HG02884 (cell line): ENCODE data around the gene MLPH.
"Not testable (repeated sequence)": the region's sequence is repeated elsewhere in the genome, so short reads cannot be mapped to it uniquely, and the experiment has no call there.

Source experiments
- ATAC-seq: cut with Tn5 transposase; IDR thresholded peaks from one replicate; pipeline ENCODE4 v1.9.1; 2021; ENCODE audit warnings: mild to moderate bottlenecking, moderate library complexity; ENCODE audit not compliant: unreplicated experiment

The MLPH gene

DNA sequence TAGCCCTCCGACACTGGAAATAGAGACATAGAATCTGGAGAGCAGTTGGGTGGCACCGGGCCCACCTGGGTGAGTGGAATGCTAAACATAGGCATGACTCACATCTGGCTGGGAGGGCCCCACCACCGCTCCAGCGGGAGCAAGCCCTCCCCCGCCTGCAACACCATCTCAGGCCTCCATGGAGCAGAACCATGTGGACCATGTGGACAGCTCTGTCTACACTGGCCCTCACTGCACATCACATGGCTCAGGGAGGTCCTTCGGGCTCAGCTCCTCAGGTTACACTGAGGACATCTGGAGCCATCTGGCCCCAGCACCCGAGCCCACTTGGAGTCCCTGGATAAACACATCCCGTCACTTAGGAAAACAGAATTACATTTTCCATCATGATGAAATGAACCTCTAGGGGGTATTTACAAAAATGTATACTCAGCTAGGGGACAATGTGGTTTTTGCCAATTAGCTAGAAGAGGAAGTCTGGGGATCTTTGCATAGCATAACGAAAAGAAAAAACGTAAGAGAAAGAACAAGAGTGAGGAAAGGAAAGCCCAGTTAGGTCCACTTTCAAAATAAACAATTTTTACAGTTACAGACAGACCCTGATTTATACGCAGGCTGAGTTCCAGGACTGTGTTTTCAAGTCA, 30.7 kb upstream of the MLPH start:
- ATAC-seq, result no peak

DNA sequence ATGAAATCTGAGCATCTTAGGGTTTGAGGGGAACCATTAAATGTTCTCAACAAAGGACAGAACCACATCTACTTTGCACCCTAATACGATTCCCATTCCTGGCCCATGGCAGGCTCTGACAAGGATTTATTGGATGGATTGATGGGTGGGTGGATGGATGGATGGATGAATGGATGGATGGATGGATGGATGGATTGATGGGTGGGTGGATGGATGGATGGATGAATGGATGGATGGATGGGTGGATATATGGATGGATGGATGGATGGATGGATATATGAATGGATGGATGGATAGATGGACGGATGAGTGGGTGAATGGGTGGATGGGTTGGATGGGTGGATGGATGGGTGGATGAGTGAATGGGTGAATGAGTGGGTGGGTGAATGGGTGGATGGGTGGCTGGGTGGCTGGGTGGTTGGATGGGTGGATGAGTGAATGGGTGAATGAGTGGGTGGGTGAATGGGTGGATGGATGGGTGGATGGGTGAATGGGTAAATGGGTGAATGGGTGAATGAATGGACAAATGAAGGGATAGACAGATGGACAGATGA, 29.6 kb upstream of the MLPH start:
- ATAC-seq, result no peak

- ATAC-seq, result no peak
Measured at GRCh38 chr2:237458519-237458918, 28.5 kb upstream of the MLPH start.

- ATAC-seq, result no peak
Measured at GRCh38 chr2:237459226-237459625, 27.8 kb upstream of the MLPH start.

DNA sequence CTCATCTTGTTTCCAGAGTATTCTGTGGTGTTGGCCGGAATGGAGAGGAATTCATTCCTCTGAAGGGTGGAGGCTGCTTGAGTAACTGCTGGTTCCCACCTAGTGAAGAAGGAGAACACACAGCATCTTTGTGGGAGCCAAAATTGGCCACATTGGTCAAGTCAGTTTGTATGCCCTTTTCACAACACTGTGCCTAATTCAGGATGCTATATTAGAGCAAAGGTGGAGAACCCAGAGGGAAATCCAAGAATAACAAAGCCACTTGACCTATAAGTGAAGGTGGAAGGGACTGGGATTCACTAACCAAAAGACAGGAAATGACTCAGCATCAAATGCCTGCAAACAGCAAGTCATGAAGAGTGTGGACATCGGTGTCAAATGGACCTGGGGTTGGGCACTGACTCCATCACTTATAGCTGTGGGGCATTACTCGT, 27.3 kb upstream of the MLPH start:
- no peak for ATAC-seq

DNA sequence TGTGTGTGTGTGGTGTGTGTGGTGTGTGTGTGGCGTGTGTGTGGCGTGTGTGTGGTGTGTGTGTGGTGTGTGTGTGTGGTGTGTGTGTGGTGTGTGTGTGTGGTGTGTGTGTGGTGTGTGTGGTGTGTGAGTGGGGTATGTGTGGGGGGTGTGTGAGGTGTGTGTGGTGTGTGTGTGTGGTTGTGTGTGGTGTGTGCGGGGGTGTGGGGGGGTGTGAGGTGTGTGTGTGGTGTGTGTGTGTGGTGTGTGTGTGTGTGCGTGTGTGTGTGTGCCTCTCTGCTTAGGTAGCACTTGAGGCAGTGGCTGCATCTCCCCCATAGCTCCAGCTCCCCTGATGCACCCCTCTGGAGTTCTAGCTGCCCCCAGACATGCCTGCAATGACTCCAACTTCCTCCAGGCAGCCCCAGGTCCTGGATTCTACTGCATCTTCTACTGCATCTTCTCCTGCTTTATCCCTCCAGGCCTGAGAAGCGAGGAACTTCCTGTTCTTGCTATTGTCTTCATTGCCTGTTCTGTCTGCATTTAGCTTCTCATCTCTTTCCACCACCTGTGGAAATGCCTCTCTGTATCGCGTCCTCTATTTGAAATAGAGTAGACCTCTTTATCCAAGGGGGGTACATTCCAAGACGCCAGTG, 22.2 kb upstream of the MLPH start:
- no peak for ATAC-seq

DNA sequence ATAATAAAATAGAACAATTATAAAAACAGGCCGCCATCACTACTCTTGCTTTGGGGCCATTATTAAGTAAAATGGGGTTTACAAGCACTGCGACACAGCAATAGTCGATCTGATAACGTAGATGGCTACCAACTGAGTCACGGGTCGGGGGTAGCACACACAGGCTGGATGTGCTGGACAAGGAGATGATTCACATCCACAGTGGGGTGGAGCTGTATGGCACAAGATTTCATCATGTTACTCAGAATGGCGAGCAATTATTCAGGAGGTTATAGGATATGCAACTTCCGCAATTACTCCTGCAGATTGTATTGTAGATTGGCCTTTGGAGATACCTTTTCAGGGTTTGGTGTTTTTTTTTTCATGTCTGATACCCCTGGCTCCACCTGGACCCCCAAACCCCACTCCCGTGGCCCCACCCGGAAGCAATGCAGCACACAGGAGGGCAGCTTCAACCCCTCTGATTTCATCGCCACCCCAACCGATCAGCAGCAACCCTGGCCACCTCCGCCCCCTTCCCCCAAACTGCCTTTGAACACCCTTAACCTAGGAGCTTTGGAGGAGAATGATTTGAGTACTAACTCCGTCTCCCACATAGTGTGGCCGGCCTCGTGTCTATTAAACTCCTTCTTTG, 21.4 kb upstream of the MLPH start:
- ATAC-seq, result no peak

DNA sequence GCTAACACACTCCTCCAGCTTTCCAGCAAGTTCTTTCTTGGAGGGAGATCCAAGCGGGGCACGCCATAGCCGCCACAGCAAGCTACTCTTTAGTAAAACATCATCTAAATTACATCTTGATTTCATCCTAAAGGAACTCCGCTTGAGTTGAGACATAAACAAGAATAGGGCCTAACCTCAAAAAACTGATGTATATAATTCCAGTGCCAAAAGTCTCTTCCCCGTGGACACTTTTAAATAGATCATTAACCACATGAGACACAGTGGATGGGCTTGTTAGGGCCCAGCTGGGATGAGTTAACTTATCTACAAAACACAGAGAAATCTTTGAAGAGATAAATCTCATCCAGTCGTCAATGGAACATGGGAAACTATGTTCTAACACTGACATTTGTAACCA, 20.8 kb upstream of the MLPH start:
- ATAC-seq, result no peak

- no peak for ATAC-seq
Measured at GRCh38 chr2:237467447-237468179, 19.4 kb upstream of the MLPH start.

DNA sequence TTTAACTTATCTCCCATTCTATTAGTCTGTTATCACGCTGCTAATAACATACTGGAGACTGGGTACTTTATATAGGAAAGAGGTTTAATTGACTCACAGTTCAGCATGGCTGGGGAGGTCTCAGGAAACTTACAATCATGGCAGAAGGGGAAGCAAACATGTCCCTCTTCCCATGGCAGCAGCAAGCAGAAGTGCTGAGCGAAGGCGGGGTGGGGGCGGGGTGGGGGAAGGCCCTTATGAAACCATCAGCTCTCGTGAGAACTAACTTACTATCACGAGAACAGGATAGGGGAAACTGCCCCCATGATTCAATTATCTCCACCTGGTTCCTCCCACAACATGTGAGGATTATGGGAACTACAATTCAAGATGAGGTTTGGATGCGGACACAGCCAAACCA, 17.6 kb upstream of the MLPH start:
- not testable (repeated sequence) for ATAC-seq

DNA sequence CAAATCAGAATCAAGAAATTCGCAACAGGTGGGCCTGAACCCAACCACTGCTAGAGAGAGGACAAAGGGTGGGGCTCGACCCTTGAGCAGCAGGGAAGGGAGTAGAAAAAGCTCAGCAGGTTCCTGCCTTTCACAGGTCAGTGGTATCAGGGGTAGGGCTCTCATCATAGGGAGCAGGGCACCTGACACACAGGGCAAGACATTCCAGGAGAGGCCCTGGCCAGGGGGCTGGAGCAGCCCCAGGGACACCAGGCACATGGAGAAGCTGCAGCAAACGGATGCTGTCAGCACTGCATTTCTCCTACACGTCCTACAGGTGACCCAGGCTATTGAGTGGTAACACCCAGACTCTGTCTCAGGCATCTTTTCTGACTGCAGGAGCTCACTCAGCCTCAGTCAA, 17.2 kb upstream of the MLPH start:
- ATAC-seq, result no peak

DNA sequence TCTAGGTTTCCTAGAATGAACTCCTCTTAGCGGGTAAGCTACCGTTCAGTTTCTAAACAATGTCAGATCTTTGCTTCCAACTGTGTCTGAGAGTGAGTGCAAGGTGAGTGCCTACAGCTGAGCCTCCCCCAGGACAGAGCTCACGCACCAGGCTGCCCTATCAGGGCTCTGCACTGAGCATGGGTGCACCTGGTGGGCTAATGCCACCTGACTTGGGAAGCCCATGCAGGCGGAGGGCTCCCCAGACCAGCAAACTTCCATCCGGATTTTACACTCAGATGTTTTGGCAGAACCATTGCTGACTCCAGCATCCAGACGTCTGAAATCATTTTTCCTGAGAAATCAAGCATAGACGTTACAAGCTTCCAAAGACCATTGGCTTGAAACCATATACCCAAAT, 16.1 kb upstream of the MLPH start:
- no peak for ATAC-seq

DNA sequence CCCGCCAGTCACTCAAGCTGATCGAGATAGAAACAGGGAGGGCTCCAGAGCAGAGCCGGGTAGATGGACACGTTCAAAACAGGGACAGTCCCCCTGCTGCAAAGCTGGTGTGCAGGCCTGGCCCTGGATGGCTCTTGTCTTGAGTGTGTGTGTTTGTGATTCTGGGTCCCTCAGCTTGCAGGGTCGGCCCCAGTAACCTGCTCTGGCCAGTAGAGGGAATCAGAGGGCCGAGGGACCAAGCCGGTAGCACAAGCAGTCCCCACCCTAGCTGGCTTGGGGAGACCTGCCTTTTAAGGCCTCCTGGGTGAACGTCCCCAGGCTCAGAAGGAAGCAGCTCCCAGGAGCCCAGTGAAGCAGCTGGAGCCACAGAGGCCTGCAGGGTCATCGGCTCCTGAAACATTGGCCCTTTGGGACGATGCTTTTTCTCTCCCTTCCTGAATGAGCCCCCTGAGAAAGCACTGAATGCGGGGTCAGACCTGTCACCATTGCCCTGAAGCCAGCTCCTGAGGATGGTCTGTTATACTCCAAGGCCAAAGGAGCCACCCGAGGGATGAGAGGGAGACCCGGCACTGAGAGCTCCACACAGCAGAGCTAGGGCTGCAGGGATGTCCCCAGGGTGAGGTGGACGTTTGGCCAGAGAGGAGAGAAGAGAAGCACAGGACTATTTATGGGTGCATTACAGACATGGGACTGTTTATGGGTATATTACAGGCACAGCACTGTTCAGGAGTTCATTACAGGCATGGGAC, 15.4 kb upstream of the MLPH start:
- no peak for ATAC-seq

- no peak for ATAC-seq
Measured at GRCh38 chr2:237472187-237472712, 14.8 kb upstream of the MLPH start.

DNA sequence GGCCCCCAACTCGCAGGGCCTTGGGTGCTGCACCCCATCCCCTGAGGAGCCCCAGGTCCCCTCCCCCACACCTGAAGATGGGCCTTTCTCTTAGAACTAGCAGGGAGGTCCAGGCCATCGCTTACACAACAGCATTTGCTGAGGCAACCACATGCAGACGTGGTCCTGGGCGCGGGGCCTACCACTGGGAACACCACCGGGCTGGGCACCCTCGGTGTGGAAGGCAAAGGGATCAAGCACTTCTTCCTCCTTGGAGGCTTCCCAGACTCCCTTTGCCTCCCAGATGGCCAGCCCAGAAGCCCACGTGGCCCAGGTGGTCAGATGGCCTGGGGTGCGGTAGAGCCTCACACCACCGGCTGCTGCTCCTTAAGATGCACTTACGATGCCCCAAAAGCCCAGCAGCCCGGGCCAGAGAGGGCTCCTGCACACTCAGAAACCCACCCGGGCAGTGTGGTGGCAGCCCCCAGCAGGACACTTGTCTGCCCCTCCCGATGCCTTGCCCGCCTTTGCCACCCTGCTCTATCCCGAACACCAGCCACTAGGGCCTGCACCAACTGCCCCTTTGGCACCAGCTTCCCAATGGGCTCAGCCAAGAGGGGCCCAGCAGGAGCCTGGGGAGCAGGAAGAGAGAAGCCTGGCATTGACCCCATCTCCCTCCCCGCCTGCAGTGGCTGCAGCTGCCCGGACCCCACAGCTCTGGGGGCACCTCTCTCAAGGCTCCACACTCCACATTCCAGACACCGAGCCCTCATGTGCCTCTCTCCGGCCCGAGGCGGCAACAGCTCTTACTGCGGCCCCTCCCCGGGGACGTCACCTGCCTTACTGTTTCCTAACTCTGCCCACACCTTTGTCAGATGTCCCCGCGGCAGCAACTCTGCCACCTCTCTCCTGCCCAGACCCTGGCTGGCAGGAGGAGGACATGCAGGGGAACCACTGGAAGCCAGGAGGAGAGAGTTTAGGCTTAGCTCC, 13.9 kb upstream of the MLPH start:
- ATAC-seq, result no peak

DNA sequence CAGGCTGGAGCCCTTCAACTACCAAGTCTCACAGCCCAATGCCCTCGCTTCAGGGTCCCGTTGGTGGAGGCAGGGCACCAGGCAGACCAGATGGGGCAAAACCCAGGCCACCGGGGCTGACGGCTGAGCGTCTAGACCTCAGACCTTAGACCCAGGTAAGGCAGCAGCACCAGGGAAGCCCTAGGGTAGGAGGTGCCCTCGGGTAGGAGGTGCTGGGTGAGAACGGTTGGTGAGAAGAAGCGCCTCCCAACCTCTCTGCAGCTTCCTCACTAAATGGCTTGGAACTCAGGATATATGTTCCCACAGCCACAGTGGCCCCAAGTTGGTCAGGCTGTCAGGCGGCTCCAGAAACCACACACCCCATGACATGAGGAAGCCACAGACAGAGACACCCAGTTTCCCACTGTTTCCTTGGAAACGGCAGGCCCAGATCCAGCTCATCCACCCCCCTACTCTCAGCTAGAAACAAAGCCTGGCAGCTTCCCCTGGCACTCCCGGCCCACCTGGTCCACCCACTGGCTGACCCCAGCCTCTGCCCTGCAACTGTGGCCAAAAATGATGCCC, 13.1 kb upstream of the MLPH start:
- no peak for ATAC-seq

DNA sequence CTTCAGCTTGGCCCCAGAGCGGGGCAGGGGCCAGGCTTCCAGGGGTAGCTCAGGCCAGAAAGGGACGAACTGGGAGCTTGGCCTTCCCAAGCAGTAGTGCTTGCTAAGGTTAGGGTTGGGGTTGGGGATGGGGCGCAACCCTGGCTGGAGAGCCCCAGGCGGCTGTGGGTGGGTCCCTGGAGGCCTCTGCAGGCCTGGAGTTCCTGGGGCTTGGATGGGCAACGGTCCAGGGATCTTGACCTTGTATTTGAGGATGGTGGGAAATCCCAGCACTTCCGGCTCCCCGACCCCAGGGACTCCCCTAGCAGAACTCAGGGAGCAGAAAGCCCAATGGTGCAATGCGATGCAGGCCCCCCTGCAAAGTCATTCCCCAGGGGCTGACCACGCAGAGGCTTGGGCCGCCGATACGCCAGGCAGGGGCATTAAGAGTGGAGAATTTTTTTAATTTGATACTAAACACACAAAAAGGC, 12.6 kb upstream of the MLPH start:
- ATAC-seq, result no peak

DNA sequence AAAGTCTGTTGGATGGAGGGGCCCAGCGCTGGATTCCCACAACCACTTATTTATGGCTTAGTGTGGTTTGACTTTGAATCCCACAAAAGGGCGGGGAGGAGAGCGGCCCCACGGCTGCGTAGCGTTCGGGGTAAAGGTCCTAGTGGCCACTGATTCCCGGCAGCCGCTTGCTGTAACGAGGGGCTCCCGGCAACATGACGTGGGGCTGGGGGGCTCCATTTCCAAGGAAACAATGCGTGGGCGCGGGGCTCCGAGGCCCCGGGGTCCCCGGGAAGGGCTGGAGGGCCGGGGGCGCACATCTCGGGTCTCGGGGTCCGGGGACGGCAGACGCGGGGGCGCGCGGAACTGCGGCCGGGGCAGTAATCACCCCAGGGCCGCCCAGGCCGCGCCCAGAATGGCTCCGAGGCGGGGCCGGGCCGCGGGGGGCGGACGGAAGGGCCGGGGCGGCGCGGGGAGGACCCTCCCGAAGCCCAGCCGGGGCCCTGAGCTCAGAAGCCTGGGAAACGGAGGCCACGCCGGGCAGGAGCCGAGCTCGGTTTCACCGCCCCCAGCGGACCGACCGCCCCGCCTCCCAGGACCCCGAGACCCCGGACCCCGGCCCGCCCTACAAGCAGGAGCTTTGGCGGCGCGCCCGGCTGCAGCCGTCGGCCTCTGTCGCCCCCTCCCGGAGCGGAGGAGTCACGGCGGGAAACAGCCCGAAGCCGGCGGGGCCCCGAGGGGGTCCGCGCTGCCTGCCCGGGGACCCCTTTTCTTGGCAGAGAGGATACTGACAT, 11.9 kb upstream of the MLPH start:
- peak; percentile 77 for ATAC-seq
